Measurements from ENCODE around the gene CDK5RAP2. TPM values are rescaled to one million over a fixed set of nuclear protein-coding genes. Genes with fewer than 3 reads are reported as not detected.

Gene CDK5RAP2
- total RNA-seq, 1 donor from 2014 or later, result 76.8 TPM

DNA sequence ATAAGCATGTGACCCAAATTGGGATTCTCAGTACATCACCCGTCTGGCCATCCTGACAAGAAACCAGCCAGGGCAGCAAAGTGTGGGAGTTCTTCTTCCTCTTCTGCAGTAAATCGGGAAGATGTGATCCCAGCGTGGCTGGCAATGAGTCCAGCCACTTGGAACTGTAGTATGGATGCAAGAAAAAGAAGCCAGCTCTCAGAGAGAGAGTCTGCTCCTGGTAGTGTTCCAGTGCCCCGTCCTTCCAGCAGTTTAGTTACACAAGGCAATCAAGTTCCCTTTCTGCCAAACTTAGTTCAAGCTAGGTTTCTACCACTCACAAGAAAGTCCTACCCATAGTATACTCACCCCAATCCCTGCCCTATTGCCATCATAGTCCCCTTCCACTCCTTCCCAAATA, 65.6 kb downstream of the CDK5RAP2 start:
- Mint-ChIP-seq H3K4me3 (ENCODE audit: low read depth) (no peak overlapping the region), H3K27me3 (no peaks in the 10 kb centered on the region), H3K9me3 (ENCODE audit: low read depth) (no peaks in the 10 kb centered on the region), H3K4me1 (ENCODE audit: low read depth) (no peaks in the 10 kb centered on the region), H3K27ac (no peak overlapping the region), H3K36me3 (ENCODE audit: insufficient read depth) (peaks cover 39% of the 10 kb centered on the region)
- TF ChIP-seq, protein P1, sequence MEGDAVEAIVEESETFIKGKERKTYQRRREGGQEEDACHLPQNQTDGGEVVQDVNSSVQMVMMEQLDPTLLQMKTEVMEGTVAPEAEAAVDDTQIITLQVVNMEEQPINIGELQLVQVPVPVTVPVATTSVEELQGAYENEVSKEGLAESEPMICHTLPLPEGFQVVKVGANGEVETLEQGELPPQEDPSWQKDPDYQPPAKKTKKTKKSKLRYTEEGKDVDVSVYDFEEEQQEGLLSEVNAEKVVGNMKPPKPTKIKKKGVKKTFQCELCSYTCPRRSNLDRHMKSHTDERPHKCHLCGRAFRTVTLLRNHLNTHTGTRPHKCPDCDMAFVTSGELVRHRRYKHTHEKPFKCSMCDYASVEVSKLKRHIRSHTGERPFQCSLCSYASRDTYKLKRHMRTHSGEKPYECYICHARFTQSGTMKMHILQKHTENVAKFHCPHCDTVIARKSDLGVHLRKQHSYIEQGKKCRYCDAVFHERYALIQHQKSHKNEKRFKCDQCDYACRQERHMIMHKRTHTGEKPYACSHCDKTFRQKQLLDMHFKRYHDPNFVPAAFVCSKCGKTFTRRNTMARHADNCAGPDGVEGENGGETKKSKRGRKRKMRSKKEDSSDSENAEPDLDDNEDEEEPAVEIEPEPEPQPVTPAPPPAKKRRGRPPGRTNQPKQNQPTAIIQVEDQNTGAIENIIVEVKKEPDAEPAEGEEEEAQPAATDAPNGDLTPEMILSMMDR (IDR thresholded peaks at IDR 0.05; ENCODE audit: unreplicated experiment), result no peak
- DNase-seq (ENCODE audit: low spot score, unreplicated experiment), result no peak

DNA sequence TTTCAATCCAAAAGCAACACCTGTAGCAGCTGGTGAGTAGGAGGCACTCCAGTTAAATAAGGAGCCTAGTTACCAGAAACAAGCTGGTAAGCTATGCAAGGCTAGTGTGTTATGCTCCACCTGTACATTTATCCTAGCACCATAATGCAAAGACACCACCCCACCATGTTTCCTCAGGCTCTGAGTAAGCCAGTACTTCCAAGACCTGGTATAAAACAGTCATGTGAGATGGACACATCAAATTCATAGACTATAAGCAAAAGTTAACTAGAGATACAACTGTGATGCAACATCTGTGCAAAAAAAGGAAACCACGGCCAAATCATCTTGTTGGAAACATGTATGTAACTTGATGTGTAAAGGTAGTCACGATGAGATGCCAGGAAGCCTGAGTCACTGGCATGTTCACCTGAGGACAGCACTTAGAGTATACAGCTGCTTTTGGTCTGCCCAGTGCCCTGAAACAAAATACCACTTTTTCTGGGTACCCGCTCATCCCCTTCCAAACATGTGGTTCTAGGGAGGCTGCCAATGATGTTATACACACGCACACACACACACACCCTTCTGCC, 66.1 kb downstream of the CDK5RAP2 start:
- no peak for DNase-seq (ENCODE audit: low spot score, unreplicated experiment)
- Mint-ChIP-seq H3K27me3 (no peaks in the 10 kb centered on the region), H3K4me1 (ENCODE audit: low read depth) (no peaks in the 10 kb centered on the region), H3K4me3 (ENCODE audit: low read depth) (no peak overlapping the region), H3K9me3 (ENCODE audit: low read depth) (no peaks in the 10 kb centered on the region), H3K27ac (no peak overlapping the region), H3K36me3 (ENCODE audit: insufficient read depth) (peaks cover 39% of the 10 kb centered on the region)
- TF ChIP-seq, protein P1 (IDR thresholded peaks at IDR 0.05; ENCODE audit: unreplicated experiment), result no peak

DNA sequence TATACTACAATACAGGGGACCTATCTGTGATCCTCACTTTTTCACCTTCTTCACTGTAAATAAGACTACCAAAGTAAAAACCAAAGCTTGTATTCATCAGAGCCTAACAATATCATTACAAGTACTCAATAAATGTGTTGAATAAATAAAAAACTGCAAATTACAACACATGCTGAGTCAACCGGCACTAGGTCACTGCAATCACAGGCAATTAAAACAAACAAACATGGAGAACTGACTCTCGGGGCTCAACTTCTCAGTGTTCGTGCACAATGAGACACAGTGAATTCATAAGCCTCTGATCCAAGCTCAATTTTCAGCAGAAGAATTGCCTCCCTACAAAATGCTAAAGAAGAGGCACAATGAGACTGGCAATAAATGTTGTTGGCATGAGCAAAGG, 69.2 kb downstream of the CDK5RAP2 start:
- Mint-ChIP-seq H3K27ac (no peak overlapping the region), H3K4me1 (ENCODE audit: low read depth) (peaks cover 2% of the 10 kb centered on the region), H3K27me3 (no peaks in the 10 kb centered on the region), H3K9me3 (ENCODE audit: low read depth) (peaks cover 10% of the 10 kb centered on the region), H3K4me3 (ENCODE audit: low read depth) (no peak overlapping the region), H3K36me3 (ENCODE audit: insufficient read depth) (peaks cover 42% of the 10 kb centered on the region)
- no peak for DNase-seq (ENCODE audit: low spot score, unreplicated experiment)
- TF ChIP-seq, protein P1 (IDR thresholded peaks at IDR 0.05; ENCODE audit: unreplicated experiment), result no peak

DNA sequence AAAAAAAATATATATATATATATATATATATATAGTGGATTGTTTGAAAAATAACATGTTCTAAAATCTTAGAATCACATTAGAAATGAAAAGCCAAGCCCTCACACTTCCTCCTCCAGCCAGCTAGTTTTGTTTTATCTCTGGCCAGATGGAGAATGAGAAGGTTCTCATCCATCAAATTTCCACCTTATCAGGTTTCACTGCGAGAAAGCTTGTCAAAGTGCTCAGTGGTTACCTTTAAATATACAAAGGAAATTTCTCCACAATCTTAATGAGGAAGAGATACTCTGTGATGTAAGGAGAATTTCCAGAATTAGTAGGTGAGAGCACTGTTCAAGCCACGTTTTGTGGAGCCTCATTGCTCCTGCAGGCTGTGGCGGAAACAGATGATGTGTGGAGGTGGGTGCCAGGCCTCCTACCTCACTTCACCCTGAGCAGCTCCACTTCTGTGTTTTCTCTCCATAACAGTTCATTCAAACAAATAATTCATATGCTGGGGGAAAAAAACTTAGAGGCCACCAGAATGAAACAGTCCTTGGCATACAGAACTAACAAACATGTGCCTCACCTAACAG, 71.9 kb downstream of the CDK5RAP2 start:
- Mint-ChIP-seq H3K4me3 (ENCODE audit: low read depth) (no peak overlapping the region), H3K36me3 (ENCODE audit: insufficient read depth) (peaks cover 45% of the 10 kb centered on the region), H3K27ac (no peak overlapping the region), H3K9me3 (ENCODE audit: low read depth) (peaks cover 10% of the 10 kb centered on the region), H3K4me1 (ENCODE audit: low read depth) (peaks cover 2% of the 10 kb centered on the region), H3K27me3 (no peaks in the 10 kb centered on the region)
- TF ChIP-seq, protein P1 (IDR thresholded peaks at IDR 0.05; ENCODE audit: unreplicated experiment), result no peak
- DNase-seq (ENCODE audit: low spot score, unreplicated experiment), result no peak

DNA sequence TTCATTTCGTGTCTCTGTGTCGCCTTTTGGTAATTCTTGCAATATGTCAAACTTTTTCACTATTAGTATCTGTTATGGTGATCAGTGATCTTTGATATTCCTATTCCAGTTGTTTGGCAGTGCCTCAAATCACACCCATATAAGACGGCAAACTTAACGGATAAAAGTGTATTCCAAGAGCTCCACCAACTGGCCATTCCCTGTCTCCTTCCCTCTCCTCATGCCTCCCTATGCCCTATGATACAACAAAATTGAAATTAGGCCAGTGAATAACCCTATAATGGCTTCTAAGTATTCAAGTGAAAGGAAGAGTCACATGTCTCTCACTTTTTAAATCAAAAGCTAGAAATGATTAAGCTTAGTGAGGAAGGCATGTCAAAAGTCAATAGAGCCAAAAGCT, 74.8 kb downstream of the CDK5RAP2 start:
- Mint-ChIP-seq H3K27ac (no peak overlapping the region), H3K36me3 (ENCODE audit: insufficient read depth) (peaks cover 41% of the 10 kb centered on the region), H3K4me1 (ENCODE audit: low read depth) (peaks cover 2% of the 10 kb centered on the region), H3K9me3 (ENCODE audit: low read depth) (peaks cover 10% of the 10 kb centered on the region), H3K27me3 (no peaks in the 10 kb centered on the region), H3K4me3 (ENCODE audit: low read depth) (no peak overlapping the region)
- TF ChIP-seq, protein P1 (IDR thresholded peaks at IDR 0.05; ENCODE audit: unreplicated experiment), result no peak
- no peak for DNase-seq (ENCODE audit: low spot score, unreplicated experiment)
